ENCODE data around the gene RNF149.
"Not testable (repeated sequence)": the region's sequence is repeated elsewhere in the genome, so short reads cannot be mapped to it uniquely, and the experiment has no call there.

RNF149 gene

DNA sequence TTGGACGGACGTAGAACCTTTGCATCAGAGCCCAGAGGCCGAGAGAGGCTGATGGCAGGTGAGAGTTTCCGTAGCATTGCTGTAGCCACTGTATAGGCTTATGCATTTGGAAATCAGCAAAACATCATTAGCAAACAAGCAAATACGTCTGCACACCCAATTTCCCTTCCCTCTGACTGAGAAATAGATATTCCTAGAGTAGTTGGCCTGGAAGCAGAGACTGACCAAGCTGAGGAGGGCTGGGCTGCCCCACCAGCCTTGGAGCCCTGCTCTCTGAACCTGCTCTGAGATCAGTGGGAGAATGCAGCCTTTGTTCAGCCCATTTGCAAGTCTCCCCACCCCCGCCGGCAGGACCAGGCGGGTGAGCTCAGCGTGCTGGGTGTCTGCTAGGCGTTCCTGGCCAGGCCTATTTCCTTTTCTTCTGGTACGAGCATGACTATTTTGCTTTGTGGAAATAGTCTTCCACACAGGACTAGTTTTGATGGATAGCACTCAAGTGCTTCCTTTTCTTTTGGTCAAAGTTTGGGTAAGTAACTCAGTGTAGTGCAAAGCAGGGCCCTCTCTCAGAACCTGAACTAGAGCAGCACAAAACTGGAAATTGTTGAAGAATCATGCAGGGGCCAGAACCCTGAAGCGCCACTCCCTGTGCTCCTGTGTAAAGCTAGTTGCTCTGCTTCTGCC, 21.9 kb upstream of the RNF149 start:
- no peak for DNase-seq

DNA sequence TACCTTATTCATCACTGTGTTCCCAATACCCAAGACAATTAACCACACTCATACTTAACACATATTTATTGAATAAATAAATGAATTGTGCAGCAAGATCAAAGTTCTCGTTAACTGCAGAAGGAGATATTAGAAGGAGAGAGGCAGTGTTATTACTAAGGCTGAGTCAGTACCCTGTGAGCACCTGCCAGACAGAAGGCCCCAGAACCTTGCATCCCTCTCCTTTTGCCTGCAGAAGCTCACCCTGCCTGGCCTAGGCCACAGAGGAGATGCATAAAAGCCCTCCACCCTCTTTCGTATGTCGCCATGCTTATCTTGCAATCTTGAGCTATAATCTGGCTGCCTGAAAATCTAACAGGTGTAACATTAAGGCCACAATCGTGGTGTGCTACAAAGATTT, 20.5 kb upstream of the RNF149 start:
- DNase-seq = no peak

DNA sequence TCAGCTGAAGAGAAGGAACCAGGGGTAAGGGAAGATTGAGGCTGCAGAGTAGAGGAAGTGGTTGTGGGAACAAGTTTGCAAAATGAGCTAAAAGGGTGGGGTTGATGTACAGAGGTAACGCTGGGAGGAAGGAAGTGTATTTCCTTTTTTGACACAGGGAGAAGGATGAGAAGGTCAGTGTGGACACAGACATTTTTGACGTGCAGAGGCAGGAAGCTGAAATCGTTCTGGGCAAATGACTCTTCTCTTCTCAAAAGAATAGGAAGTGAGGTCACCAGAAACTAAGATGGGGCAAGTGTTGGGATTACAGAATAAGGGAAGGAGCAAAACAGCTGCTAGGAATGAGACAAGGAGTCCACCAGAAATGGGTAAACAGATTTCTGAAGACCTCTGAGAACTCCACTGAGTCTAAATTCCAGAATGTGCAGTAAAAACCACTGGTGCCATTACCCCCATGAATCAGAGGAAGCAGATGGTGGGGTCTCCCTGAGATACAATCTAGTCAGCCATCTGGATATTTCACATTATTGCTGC, 20.0 kb upstream of the RNF149 start:
- no peak for DNase-seq

DNA sequence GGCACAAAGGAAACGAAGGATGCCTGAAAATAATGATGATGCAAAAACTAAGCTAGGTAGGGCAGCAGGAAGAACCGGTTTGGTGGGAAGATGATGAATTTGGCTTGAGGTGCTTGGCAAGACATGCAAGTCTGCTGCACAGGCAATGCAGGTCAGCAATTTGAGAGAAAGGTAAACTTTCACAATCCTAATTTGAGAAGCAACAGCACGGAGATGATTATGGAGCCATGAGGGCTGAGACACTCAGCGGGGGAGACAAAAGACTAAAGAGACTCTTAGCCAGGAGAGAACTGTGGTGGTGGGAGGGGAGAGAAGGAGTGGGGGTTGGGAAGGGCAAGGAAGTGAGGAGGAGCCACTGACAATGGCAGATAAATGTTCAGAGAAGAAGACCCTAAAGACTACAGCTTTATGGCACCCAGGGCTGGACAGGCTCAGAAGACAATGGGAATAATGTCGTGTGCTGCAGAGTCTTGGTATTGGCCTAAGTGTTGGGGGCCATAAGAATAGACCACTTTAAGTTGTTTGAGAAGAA, 19.4 kb upstream of the RNF149 start:
- no peak for DNase-seq

DNA sequence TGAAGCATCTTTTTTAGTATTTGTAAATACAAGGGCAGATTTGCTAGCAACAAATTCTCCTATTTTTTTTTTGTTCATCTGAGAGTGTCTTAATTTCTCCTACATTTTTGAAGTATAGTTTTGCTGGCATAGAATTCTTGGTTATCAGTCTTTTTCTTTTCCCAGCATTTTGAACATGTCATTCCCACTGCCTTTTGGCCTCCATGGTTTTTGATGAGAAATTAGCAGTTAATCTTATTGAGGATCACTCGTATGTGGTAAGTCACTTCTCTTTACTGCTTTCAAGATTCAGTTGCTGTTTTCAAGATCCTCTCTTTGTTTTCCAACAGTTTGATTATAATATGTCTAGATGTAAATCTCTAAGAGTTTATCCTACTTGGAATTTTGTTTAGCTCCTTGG, 16.9 kb upstream of the RNF149 start:
- no peak for DNase-seq

DNA sequence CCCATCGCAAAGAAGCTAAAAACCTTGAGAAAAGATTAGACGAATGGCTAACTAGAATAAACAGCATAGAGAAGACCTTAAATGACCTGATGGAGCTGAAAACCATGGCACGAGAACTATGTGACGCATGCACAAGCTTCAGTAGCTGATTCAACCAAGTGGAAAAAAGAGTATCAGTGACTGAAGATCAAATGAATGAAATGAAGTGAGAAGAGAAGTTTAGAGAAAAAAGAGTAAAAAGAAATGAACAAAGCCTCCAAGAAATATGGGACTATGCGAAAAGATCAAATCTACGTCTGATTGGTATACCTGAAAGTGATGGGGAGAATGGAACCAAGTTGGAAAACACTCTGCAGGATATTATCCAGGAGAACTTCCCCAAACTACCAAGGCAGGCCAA, 8.1 kb upstream of the RNF149 start:
- not testable (repeated sequence) for DNase-seq

DNA sequence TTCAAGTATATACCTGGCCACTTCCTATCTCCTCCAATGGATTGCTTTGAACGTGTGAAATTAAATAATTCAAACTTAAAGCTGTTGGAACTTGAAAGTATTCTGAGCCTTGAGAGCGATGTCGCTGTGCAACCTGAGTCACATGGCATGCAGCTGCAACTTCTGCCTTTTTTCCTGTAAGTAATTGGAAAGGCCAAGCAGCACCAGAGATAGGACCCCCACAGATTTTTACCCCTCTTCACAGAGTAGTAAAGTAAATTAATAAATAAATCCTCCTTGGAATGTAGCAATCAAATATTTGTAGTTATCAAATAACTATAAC, 3.2 kb upstream of the RNF149 start:
- DNase-seq = no peak

DNA sequence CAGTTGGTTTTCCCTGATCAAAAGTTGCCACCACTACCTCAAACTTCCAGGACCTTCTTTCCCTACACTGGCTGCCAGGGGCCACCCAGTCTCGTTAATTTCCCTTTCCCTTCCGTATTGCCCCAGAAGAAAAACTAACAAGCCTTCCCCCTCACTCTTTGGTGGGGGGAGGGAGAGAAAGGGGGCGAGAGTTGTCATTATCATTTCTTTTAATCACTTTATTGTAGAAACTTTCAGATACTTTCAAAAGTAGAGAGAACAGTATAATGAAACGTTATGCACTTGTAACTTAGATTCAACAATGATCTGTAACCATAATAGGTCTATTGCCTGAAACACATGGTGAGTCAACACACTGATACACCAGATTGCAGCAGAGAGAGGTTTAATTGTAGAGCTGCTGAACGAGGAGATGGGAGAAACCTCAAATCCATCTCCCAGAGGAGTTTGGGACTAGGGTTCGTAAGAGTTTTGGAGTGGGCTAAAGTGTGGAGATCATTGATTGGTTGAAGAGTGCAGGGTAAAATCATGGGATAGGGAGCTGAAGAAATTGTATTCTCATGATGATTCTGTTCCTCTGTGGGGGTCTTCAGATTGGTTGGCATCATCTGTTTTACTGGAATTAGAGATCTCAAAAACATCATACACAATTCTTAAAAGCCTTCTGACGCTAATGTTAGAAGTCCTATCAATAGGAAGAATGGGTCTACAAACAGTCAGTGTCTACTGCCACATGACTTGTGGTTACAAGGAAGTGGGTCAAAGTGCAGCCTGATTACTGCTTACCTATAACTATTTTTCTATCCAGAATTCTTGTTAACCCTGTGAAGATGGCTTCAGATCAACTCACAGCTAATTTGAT, 2.6 kb upstream of the RNF149 start:
- DNase-seq = no peak

DNA sequence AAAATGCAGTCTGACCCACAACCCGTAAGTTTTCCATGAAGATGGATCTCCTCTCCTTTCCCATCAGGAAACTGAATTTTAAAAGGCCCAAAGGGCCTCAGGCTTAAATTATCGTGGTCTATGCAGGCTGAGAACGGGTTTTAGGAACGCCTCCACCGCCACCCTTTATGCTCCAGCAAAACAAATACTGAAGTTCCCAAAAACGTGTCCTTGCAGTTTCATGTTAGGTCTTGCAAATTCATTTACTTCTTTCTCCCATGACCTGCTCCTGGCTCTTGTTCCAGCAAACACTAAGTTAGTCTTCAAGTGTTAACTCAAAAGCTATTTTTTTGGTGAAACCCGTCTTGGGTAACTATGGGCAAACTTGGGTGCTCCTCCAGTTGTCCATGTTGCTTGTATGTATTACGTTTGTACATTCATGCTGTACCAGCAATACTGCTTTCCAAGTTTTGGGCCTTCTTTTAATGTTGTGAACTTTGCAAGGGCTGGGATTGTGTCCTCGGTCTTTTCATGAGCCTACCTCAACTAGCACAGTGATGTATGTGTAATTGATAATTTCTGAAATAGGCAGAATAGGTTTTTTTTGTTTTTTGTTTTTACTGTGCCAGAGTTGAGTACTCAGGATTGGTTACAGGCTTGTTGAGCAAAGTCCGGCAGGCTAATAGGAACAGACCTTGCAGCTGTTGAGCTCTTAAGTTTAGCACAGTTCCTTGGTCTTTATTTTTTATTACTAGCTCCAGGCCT, 1.8 kb upstream of the RNF149 start:
- DNase-seq = no peak

DNA sequence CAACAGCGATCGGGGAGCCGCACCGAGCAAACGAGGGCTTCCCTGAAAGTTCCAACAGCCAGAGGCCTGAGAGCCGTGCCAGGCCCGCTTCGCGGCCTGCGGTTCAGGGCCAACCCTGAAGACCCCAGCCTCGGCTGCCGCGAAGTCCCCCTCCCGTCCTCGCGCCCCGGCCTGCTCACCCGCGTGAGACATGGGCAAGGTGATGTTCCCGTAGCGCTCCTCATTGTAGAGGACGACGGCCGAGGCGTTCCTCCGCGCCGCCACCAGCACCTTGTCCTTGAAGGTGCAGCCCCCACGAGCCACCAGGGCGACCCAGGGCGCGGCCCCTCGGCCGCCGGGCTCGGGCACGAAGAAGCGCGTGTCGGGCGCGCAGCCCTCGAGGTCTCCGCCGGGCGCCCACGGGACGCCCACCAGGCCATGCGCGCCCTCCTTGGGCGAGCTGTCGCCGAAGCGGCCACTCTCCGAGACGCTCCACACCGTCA, 510 bp downstream of the RNF149 start:
- DNase-seq = no peak

DNA sequence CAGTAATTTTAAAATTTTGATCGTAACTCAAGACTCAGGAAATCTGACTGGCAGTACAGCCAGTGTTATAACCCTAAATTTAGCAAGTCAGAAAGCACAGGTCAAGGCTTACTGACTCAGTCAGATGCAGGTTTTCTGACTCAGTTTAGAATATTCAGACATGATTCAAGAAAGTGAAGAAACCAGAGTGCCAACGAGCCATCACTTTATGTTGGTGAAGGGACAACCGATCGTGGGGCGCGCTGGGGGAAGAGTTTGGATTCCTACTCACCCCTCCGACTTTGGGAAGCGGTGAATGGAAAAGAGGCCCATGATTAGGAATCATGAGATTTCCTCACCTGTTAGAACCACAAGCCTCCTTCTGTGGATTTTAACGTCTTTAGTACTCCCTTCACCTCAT, 998 bp downstream of the RNF149 start:
- no peak for DNase-seq

DNA sequence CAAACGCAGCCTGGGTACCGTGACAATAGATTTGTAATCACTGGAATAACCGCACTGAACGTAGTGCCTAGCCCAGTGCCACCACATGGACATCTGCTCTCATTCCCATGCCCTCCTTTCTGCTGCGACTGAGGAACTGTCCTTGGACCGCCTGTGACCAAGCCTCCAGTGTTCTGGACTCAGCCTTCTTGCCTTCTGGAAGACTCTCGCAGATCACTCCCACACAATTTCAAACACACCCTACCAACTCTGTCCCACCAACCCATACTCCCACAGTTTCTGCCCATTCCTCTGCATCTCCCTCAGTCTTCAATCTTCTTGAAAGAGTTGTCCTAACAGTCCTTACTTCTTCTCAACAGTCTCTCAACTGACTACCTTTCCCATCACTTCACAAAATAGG, 2.1 kb downstream of the RNF149 start:
- no peak for DNase-seq

DNA sequence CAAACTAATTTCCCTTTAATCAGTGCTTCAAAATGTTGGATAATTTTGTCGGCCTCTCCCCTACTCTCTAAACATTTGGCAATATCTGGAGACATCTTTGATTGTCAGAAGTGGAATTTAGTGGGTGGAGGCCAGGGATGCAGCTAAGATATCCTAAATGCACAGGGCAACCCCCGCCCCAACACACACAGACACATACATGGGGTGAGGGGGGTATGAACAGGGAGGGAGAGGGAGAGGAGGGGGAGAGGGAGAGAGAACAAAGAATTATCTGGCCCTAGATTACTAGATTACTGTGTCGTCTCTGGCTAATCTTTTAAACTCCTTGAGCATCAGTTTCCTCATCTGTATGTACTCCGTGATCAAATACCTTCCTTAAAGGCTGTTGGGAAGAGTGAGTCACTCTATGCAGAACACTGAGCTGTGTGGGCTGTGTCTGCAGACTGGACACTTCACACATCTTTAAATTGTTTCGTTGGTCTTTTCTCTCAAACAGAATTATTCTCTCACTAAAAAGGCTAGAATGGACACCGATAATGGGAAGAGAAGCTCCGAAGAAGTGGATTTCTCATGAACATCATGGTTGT, 2.9 kb downstream of the RNF149 start:
- DNase-seq = no peak

DNA sequence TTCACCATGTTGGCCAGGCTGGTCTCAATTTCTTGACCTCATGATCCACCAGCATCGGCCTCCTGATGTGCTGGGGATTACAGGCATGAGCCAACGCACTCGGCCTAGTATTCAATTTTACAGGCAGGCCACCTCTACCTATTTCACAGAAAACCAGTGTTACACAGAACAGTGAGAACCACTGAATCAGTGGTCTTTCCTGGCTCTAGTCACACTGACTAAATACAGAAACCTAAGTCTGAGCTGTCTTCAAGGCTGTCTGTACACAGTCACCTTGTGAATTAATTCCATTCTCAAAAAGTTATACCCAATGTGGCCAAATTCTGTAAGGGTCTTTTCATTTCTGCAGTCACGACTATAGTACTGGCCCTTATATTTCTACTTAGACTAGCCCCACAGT, 3.5 kb downstream of the RNF149 start:
- DNase-seq = no peak

DNA sequence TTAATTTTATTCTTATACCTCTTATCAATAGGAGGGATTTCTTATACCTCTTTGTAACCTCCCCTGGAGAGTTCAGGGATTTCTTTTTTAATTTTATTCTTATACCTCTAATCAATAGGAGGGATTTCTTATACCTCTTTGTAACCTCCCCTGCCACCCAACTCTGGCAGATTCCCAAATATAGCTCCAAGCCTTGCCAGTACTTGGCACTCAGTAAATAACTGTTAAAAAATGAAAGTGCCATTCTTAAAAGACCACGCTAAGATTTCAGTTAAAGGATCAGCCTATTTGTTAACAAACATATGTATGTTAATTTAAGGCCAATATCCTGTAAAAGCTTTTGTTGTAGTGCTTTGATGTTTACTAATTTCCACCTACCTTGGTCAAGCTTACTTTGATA, 4.8 kb downstream of the RNF149 start:
- DNase-seq = no peak

DNA sequence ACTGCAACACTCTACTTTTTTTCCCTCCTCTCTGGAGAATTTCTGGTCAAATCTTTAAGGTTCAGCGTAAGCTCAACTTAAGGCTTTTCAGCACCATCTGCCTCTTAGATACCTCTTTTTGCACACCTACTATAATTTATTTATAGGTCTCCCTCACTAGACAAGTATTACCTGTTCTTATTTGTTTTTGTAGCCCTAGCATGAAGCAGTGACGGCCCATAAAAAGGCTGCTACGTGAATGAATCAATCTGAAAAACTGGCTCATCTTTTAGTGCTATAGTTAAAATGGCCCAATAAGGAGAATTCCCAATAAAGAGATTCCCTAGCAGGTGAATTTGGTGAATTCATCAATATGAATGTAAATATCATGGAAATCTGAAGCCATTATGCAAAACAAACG, 6.5 kb downstream of the RNF149 start:
- no peak for DNase-seq

DNA sequence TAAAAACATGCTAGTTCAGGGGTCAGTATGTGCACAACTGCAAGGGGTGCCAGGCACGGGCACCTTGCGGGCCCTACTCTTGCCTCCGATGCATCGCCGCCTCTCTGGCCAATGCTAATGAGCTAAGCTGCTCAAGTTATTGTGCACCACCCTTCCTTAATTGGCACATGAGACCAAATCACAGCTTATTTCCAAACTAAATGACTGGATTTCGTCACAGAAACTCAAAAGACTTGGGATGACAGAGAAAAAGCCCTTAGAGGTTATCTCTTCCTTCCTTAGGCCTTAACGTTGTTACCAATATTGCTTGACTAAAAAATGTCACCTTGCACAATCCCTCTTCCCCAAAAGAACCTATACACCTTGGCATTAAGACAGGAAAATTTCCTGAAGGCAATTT, 7.7 kb downstream of the RNF149 start:
- no peak for DNase-seq

DNA sequence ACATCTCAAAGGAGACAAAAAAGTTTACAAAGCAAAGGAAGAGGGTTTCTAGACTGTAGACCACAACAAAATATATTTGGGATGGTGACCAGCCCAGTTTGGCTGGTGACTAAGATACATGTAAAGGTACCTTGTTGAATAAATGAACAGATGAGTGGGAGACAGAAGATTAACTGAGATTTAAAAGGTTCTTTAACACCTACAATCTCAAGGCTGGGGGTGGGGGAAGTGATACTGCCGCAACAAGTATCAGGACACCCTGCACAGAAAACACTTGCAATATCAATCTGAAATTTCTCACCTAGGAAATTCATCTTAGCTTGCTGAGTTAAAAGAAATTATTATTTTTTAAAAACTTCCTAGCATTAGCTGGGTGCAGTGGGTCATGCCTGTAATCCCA, 8.3 kb downstream of the RNF149 start:
- no peak for DNase-seq

DNA sequence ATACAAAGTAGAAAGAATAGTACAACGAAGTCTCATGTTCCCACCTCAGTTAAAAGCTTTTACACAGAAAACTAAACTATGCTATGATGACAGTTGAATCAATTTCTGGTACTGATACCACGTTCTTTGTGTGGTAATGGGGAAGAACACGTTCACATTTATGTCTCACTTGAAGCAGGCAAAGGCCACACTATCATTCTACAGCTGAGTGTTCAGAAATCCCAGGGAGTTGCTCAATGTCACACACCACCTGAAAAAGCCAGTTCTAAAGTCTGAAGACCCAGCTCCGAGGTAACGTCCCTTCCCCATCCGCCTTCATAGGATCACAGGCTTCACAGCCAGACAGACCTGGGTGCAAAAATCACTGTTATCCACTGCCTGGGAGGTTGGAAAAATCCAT, 8.9 kb downstream of the RNF149 start:
- DNase-seq = no peak

DNA sequence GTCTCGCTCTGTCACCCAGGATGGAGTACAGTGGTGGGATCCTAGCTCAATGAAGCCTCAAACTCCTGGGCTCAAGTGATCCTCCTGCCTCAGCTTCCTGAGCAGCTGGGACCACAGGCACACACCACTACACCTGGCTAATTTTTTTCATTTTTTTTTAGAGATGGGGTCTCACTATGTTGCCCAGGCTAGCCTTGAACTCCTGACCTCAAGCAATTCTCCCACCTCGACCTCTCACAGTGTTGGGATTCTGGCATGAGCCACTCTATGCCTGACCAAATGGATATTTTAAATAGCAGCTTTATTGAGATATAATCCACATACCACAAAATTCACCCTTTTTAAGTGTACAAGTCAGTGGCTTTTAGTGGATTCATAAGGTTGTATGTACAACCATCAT, 11.1 kb downstream of the RNF149 start:
- DNase-seq = no peak

DNA sequence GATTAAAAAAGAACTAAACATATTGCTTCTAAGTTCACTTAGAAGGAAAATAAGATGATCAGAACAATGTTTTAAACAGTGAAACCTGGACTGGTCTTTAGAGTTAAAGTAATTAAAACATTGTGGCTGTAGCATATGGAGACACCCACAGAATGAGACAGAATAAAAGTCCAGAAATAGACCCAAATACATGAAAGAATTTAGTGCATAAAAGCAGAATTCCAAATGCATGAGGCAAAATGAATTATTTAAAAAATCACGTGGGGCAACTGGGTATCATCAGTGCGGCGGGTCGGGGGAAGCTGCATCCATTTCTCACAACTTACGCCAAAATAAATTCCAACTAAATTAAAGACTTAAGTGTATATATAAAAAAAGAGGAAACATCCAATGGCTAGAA, 12.1 kb downstream of the RNF149 start:
- DNase-seq = no peak

DNA sequence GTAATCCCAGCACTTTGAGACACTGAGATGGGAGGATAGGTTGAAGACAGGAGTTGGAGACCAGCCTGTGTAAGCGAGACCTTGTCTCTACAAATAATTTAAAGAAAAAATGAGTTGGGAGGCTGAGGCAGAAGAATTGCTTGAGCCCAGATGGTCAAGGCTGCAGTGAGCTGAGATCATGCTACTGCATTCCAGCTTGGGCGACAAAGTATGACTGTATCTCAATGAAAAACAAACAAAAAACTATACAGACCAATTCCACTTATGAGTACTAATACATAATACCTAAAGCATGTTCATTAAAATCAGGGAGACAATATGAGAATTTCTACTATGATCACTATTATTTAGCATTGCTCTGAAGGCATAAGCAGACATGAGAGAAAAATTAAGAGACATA, 12.6 kb downstream of the RNF149 start:
- DNase-seq = no peak

DNA sequence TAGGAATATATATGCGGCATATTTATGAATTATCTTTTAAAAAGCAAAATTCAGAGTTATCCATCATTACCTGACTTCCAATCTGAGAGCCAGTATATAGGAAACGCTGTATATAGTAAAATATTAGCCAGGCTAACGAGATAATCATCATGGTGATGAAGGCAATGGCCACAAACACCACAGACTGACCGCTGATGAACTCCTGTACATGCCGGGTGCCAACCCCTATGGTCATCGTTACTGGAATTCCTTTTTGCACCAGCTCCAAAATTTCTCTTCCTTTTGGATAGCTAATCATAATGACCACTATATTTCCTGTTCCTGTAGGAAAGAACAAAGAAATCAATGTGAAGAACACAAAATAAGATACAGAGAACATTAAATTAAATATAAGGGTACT, 13.6 kb downstream of the RNF149 start:
- no peak for DNase-seq
